Gastrocnemius medialis (tissue), 4 donors: ENCODE results near the gene MON2.

Source experiments
- POLR2A ChIP-seq, 2 donors: fragments of 450-650 bp; IDR thresholded peaks; one replicate each; pipeline ENCODE4 v1.6.1; 2017; ENCODE audit warnings: antibody characterized with exemption in 2 of 2, mild to moderate bottlenecking in 2 of 2, moderate library complexity in 2 of 2
- TF ChIP-seq, protein P1 (sequence below), 5 experiments: fragments of 450-650 bp in 3 of 5; fragments of 200-600 bp in 2 of 5; sonication (generic) in 2 of 5; IDR thresholded peaks in 4 of 5; conservative IDR thresholded peaks in 1 of 5; 1 replicate in 4 of 5; 2 replicates in 1 of 5; pipeline ENCODE4 v1.5.1; 2016 to 2019; ENCODE audit warnings: antibody characterized with exemption in 5 of 5, mild to moderate bottlenecking in 3 of 5, moderate library complexity in 3 of 5

DNA sequence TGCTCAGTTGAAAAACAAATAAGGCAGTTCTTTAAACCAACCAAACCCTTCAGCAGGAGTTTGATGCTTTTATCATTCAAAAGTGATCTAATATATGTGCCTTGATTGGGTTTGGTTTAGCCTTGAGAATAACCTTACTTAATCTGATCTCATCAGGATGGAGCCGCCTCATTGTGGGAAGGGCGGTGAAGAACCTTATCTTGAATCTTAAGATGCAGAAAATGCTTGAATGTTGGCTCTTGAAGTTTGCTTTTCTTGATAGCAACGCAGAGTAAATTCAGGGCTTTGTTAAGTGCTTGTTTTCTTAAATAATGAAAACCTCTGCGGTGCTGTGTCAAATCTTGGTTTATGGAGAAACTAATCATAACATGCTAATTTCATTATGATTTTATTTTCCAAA is 138.2 kb downstream of the MON2 start:
- TF ChIP-seq, protein P1, sequence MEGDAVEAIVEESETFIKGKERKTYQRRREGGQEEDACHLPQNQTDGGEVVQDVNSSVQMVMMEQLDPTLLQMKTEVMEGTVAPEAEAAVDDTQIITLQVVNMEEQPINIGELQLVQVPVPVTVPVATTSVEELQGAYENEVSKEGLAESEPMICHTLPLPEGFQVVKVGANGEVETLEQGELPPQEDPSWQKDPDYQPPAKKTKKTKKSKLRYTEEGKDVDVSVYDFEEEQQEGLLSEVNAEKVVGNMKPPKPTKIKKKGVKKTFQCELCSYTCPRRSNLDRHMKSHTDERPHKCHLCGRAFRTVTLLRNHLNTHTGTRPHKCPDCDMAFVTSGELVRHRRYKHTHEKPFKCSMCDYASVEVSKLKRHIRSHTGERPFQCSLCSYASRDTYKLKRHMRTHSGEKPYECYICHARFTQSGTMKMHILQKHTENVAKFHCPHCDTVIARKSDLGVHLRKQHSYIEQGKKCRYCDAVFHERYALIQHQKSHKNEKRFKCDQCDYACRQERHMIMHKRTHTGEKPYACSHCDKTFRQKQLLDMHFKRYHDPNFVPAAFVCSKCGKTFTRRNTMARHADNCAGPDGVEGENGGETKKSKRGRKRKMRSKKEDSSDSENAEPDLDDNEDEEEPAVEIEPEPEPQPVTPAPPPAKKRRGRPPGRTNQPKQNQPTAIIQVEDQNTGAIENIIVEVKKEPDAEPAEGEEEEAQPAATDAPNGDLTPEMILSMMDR (IDR thresholded peaks at IDR 0.05 in 4 of 5, conservative IDR thresholded peaks at IDR 0.05 in 1 of 5): no peak
- TF ChIP-seq POLR2A (IDR thresholded peaks at IDR 0.05): no peak
